Measurements from ENCODE around the gene HOXB3.

DNA sequence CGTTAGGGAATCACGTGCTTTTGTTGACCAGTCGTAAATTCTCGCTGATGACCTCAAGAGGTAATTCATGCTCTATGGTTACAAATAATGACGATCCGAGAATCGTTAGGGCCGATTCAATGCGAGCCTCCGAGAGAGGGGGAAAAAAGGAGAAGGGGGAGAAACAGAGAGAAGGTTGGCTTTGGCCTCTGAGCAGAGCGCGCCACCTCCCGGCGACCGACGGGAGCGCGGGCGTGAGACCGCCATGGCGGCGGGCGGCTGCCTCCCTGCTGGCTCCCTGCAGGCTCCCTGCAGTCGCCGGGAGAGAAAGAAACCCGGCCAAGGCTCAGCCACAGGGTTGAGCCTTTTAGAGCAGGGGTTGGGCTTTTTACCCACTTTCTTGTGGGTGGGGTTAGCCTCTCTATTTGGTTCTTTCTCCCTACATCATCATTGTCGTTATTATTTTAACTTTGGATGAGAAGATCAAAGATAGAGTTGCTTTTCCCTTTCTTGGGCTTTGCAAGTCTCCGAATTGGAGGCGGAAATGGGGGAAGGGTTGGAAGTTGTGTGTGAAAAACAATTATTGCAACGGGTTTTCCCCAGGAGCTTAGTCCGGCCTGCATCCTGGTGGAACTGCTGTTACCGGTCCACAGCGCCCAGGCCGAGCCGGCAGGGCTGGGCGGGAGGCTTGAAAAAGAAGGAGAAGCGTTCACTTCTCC, 3.9 kb upstream of the HOXB3 start:
- peak in 1 of 3 donors; percentile 42 for TF ChIP-seq POLR2AphosphoS5 (IDR thresholded peaks at IDR 0.05)
- TF ChIP-seq POLR2A (IDR thresholded peaks at IDR 0.05) = no peak
- TF ChIP-seq CTCF (IDR thresholded peaks at IDR 0.05) = peak; percentile 76 to 85 (median 79)
- TF ChIP-seq EP300 (IDR thresholded peaks at IDR 0.05; ENCODE audit: low read depth) = no peak

Measured in transverse colon (tissue), 4 donors.